Breast epithelium (tissue), 3 donors: Measurements from ENCODE around the gene NR0B2.
A peak's percentile ranks its signal among the peaks of the same experiment; 100 is the strongest.

Source experiments
- POLR2A ChIP-seq: fragments of 450-650 bp; IDR thresholded peaks from one replicate; pipeline ENCODE4 v1.6.1; 2016; ENCODE audit warnings: antibody characterized with exemption, mild to moderate bottlenecking, moderate library complexity
- TF ChIP-seq, protein P1 (sequence below), 3 donors: fragments of 450-650 bp; IDR thresholded peaks; one replicate each; pipeline ENCODE4 v1.5.1; 2016 to 2017; ENCODE audit warnings: antibody characterized with exemption in 3 of 3, mild to moderate bottlenecking in 3 of 3, moderate library complexity in 3 of 3

DNA sequence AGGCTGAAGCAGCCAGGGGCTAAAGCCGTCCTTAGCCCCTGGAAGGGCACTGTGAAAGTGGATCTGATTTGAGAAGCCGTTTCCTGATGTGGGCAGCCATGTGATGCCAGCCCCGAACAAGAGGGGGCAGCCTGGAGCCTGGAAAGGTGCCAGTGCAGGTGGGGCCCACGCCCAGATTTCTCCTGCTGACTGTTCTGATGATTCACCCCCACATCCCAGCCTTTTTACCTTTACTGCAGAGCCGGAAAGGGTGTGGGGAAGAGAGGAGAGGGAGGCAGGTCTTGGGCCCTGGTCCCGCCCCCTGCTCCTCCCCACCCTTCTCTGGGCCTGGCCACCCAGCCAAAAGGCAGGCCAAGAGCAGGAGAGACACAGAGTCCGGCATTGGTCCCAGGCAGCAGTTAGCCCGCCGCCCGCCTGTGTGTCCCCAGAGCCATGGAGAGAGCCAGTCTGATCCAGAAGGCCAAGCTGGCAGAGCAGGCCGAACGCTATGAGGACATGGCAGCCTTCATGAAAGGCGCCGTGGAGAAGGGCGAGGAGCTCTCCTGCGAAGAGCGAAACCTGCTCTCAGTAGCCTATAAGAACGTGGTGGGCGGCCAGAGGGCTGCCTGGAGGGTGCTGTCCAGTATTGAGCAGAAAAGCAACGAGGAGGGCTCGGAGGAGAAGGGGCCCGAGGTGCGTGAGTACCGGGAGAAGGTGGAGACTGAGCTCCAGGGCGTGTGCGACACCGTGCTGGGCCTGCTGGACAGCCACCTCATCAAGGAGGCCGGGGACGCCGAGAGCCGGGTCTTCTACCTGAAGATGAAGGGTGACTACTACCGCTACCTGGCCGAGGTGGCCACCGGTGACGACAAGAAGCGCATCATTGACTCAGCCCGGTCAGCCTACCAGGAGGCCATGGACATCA, 50.7 kb downstream of the NR0B2 start, which contains the start of gene SFN:
- TF ChIP-seq, protein P1, sequence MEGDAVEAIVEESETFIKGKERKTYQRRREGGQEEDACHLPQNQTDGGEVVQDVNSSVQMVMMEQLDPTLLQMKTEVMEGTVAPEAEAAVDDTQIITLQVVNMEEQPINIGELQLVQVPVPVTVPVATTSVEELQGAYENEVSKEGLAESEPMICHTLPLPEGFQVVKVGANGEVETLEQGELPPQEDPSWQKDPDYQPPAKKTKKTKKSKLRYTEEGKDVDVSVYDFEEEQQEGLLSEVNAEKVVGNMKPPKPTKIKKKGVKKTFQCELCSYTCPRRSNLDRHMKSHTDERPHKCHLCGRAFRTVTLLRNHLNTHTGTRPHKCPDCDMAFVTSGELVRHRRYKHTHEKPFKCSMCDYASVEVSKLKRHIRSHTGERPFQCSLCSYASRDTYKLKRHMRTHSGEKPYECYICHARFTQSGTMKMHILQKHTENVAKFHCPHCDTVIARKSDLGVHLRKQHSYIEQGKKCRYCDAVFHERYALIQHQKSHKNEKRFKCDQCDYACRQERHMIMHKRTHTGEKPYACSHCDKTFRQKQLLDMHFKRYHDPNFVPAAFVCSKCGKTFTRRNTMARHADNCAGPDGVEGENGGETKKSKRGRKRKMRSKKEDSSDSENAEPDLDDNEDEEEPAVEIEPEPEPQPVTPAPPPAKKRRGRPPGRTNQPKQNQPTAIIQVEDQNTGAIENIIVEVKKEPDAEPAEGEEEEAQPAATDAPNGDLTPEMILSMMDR (IDR thresholded peaks at IDR 0.05): peak; percentile 21 to 68 (median 35)
- TF ChIP-seq POLR2A: peak; percentile 62
